Epithelial cell of esophagus (primary cell): ENCODE results near the gene CYSTM1.

Experiments used
- DNase-seq: peaks from one replicate; pipeline ENCODE4 v3.0.0; 2010; ENCODE audit warnings: low read depth
- H3K4me3 ChIP-seq: 2 replicates; pipeline ENCODE4 v1.5.1; 2011; ENCODE audit warnings: mild to moderate bottlenecking, low read length, control low read depth
- TF ChIP-seq, protein P1 (sequence below): IDR thresholded peaks from 2 replicates; pipeline ENCODE4 v1.5.1; 2011; ENCODE audit warnings: low read depth, mild to moderate bottlenecking, low read length, control low read depth, inconsistent platforms; ENCODE audit not compliant: insufficient read depth; ENCODE audit errors: missing control alignments

Gene CYSTM1

DNA sequence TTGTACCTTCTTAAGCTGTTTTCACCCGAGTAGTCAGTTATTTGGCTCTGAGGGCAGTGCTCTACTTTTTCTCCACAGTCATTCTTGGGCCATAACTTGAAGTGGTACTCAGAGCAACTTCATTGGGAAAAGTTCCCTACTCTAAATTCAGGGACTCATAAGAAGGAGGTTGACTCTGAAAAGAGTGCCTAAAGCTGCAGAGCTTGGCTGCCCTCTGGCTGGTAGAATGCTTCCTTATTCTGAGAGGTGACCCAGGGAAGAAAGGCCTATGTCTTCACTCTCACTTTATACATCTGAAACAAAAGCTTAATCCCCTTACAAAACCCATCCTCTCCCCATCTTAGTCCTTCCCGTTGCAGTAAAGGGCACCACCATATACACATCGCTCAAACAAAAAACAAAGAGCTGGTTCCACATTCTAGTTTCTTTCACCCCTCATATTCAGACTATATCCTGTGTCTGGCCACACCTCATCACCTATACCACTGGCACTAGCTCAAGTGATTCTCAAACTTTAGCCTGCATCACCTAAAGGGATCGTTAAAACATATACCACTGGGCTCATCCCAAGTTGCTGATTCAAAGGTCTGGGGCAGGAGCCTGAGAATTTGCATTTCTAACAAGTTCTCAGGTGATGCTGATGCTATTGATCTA lies 41.3 kb upstream of the CYSTM1 start:
- TF ChIP-seq, protein P1, sequence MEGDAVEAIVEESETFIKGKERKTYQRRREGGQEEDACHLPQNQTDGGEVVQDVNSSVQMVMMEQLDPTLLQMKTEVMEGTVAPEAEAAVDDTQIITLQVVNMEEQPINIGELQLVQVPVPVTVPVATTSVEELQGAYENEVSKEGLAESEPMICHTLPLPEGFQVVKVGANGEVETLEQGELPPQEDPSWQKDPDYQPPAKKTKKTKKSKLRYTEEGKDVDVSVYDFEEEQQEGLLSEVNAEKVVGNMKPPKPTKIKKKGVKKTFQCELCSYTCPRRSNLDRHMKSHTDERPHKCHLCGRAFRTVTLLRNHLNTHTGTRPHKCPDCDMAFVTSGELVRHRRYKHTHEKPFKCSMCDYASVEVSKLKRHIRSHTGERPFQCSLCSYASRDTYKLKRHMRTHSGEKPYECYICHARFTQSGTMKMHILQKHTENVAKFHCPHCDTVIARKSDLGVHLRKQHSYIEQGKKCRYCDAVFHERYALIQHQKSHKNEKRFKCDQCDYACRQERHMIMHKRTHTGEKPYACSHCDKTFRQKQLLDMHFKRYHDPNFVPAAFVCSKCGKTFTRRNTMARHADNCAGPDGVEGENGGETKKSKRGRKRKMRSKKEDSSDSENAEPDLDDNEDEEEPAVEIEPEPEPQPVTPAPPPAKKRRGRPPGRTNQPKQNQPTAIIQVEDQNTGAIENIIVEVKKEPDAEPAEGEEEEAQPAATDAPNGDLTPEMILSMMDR, result no peak
- H3K4me3 ChIP-seq, result no peak overlapping the region
- no peak for DNase-seq

DNA sequence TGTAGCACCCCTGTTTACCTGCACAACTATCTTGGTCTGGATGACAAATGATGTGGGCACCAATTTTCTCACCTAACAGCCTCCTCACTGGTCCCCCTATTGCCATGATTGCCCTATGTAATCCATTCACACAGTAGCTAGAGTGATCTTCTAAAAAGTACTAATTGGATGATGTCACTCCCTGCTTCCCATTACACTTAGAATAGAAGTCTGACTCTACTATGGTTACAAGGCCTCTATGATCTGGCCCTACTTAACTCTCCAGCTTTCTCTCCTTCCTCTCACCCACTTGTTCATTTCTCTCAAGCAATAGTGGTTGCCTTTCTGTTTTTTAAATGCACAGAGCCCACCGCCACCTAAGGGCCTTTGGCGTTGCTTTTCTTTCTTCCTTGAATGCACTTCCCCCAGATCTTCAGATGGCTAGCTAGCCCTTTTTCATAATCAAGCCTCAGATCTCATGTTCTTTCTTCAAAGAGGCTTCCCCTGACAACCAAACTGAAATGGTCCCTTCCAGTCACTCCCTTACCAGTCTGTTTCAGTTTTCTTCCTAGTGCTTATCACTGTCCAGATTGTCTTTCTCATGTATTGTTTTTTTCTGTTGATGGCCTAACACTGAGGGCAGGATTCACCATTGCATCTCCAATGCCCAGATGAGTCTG lies 40.6 kb upstream of the CYSTM1 start:
- TF ChIP-seq, protein P1, result no peak
- DNase-seq, result no peak
- no peak overlapping the region for H3K4me3 ChIP-seq

DNA sequence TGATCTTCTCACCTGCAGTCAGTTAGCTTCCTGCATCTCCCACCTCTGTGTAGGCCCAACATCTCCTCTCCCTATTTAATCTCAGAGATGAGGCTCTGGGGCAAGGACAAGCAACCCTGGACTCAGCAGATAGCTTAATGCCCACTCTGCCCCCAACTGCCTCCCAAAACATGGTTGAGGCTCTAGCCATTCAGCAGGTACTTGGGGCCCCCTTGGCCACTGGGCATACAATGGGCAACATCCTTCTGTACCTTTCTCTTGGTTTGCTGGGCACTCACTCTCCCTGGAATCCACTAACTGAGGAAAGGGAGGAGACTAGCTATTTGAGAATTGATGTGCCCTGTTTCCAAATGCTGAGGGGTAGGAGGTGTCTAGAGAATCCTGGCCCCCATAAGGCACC lies 39.9 kb upstream of the CYSTM1 start:
- TF ChIP-seq, protein P1, result no peak
- H3K4me3 ChIP-seq, result no peak overlapping the region

GRCh38 chr5:140136624-140137023 lies 38.4 kb upstream of the CYSTM1 start:
- H3K4me3 ChIP-seq, result no peak overlapping the region
- no peak for DNase-seq
- TF ChIP-seq, protein P1, result no peak

More for the DNA sequence above, 39.9 kb upstream of the CYSTM1 start:
- DNase-seq, result no peak

- DNase-seq, result no peak
- H3K4me3 ChIP-seq, result no peak overlapping the region
- TF ChIP-seq, protein P1, result no peak
These were observed 34.6 kb upstream of the CYSTM1 start for GRCh38 chr5:140140435-140140834.

- no peak overlapping the region for H3K4me3 ChIP-seq
- DNase-seq, result peak; percentile 27
- TF ChIP-seq, protein P1, result no peak
These were observed 33.7 kb upstream of the CYSTM1 start for GRCh38 chr5:140141241-140141640.

DNA sequence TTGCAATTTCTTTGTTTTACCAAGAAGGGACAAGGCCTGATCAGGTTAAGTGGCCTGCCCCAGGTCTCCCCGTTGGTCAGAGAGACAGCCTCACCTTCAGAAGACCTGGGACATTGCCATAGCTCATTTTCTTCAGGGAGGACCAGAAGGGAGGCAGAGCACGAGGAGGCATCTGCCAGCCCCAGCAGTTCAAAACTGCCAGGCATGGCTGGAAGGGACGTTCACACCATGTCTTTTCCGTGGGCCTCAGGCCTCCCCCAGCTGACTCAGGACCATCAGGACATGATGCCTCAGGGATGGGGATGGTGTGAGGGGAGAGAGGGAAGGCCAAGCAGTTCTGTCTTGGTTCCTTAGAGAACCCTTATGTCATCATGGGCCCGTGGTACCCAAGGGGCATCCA lies 32.7 kb upstream of the CYSTM1 start:
- TF ChIP-seq, protein P1, result no peak
- DNase-seq, result no peak
- no peak overlapping the region for H3K4me3 ChIP-seq
